Frontal cortex (tissue), 4 donors: ENCODE measurements around the gene POLR1A. TPM values are rescaled to one million over a fixed set of nuclear protein-coding genes. Genes with fewer than 3 reads are reported as not detected.

Experiments
- DNase-seq, 2 donors: peaks; one replicate each; pipeline ENCODE4 v3.0.0; 2012; ENCODE audit warnings: low spot score in 2 of 2
- FAIRE-seq: peaks from 2 replicates; lab custom pipeline; 2012; peaks lifted over from hg19 to GRCh38; lab: Jason Lieb, UNC
- total RNA-seq: library from RNA; depleted of rRNA; stranded (reverse); fragments of >200 nt; gene quantifications from one replicate; pipeline ENCODE4 v1.2.3, GENCODE V29; 2014
- donor health status: control.
- donor health status: control.
- donor health status: control.

The POLR1A gene
- total RNA-seq, 1 donor from 2014 or later: 11.0 TPM

GRCh38 chr2:86039963-86040655 is 65.6 kb downstream of the POLR1A start:
- FAIRE-seq: no peak

GRCh38 chr2:86039178-86039962 is 66.3 kb downstream of the POLR1A start:
- FAIRE-seq: no peak
- no peak for DNase-seq

More at GRCh38 chr2:86039963-86040655, 65.6 kb downstream of the POLR1A start:
- no peak for DNase-seq

GRCh38 chr2:86038291-86039081 is 67.2 kb downstream of the POLR1A start:
- DNase-seq (no peak), FAIRE-seq (no peak)

GRCh38 chr2:86037795-86038192 is 67.9 kb downstream of the POLR1A start:
- FAIRE-seq: no peak
- no peak for DNase-seq

- DNase-seq (no peak), FAIRE-seq (no peak)
Measured at GRCh38 chr2:86037141-86037794, 68.4 kb downstream of the POLR1A start.

- DNase-seq: no peak
- no peak for FAIRE-seq
Measured at GRCh38 chr2:86036669-86037138, 69.0 kb downstream of the POLR1A start.

- no peak for FAIRE-seq
- DNase-seq: peak; percentile 50 to 52
Measured at GRCh38 chr2:86035883-86036668, 69.6 kb downstream of the POLR1A start.

GRCh38 chr2:86035376-86035882 is 70.3 kb downstream of the POLR1A start:
- FAIRE-seq: no peak
- no peak for DNase-seq

GRCh38 chr2:86033751-86034692 is 71.7 kb downstream of the POLR1A start:
- FAIRE-seq: no peak

GRCh38 chr2:86032861-86033595 is 72.7 kb downstream of the POLR1A start:
- FAIRE-seq: no peak
- DNase-seq: no peak

More at GRCh38 chr2:86033751-86034692, 71.7 kb downstream of the POLR1A start:
- DNase-seq: no peak

- FAIRE-seq (no peak), DNase-seq (no peak)
Measured at GRCh38 chr2:86031606-86032005, 74.1 kb downstream of the POLR1A start.

GRCh38 chr2:86031151-86031550 is 74.5 kb downstream of the POLR1A start:
- no peak for FAIRE-seq

GRCh38 chr2:86029873-86030272 is 75.8 kb downstream of the POLR1A start:
- FAIRE-seq (no peak), DNase-seq (no peak)

More at GRCh38 chr2:86031151-86031550, 74.5 kb downstream of the POLR1A start:
- DNase-seq: no peak

GRCh38 chr2:86028766-86029381 is 76.8 kb downstream of the POLR1A start:
- DNase-seq (no peak), FAIRE-seq (no peak)

GRCh38 chr2:86027922-86028765 is 77.5 kb downstream of the POLR1A start:
- FAIRE-seq (no peak), DNase-seq (no peak)
